ENCODE measurements around the gene NFAT5. TPM values are rescaled to one million over a fixed set of nuclear protein-coding genes. Genes with fewer than 3 reads are reported as not detected.
A peak's percentile ranks its signal among the peaks of the same experiment; 100 is the strongest.

NFAT5 gene
- total and polyA plus RNA-seq, 12 donors, result 1.9 to 79.4 (median 50.7) TPM

DNA sequence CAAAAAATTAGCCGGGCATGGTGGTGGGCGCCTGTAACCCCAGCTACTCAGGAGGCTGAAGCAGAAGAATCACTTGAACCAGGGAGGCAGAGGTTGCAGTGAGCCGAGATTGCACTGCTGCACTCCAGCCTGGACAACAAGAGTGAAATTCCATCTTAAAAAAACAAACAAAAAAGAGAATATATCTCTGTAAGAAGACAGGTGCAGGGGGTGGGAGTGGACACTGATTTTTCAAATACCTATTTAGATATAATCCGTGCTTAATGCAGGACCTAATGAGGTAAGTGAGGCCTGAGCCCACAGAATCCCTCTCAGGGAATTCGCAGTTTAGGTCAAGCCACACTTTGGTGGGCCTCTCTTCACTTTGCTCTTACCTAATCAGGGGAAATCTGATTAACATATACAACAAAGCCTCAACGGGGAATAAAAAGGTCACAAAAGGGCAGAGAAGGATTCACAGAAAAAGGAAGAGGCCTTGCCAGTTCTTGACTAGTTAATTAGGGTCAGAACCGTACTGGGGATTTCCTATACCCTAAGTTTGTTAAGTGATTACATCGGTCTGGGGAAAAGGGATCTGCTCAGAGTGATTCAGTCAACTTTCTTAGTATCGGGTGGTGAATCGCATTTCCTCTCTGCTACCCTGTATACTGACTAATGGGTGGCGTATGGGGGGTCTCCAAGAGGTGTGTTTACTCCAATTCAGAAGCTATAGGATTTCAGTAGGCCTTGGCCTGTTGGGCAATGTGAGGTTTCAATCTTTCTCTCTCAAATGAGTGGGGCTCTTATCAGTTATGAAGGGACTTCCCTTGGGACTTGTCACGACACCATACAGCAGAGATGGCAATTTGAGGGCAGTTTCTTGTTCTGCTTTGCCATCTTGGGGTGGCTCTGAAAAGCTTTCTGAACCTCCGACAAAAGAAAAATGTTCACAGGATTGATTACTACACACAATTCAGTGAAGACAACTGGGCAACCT lies 1.9 kb upstream of the NFAT5 start:
- WGBS, 4 donors, result 75 to 83% (median 77%) methylated on average over 13 of the region's 13 CpGs
- Histone ChIP-seq H3K36me3 (replicated peaks in 1 of 2) (no peaks in the 10 kb centered on the region), H3K27me3 (no peaks in the 10 kb centered on the region), H3K4me1 (replicated peaks in 1 of 2) (peaks cover 14 to 28% of the 10 kb centered on the region in 2 donors), H3K4me3 (peak overlapping the region in 1 of 4 donors; percentile 83), H3K27ac (peak overlapping the region in 1 of 5 donors; percentile 99), H3K9me3 (replicated peaks in 1 of 3) (no peaks in the 10 kb centered on the region)
- intact Hi-C loops (cut with DNase I), result no loop called here
- DNase-seq, result no peak
- TF ChIP-seq, protein P1, sequence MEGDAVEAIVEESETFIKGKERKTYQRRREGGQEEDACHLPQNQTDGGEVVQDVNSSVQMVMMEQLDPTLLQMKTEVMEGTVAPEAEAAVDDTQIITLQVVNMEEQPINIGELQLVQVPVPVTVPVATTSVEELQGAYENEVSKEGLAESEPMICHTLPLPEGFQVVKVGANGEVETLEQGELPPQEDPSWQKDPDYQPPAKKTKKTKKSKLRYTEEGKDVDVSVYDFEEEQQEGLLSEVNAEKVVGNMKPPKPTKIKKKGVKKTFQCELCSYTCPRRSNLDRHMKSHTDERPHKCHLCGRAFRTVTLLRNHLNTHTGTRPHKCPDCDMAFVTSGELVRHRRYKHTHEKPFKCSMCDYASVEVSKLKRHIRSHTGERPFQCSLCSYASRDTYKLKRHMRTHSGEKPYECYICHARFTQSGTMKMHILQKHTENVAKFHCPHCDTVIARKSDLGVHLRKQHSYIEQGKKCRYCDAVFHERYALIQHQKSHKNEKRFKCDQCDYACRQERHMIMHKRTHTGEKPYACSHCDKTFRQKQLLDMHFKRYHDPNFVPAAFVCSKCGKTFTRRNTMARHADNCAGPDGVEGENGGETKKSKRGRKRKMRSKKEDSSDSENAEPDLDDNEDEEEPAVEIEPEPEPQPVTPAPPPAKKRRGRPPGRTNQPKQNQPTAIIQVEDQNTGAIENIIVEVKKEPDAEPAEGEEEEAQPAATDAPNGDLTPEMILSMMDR (IDR thresholded peaks at IDR 0.05), result no peak
- no peak for TF ChIP-seq POLR2A (IDR thresholded peaks at IDR 0.05)

DNA sequence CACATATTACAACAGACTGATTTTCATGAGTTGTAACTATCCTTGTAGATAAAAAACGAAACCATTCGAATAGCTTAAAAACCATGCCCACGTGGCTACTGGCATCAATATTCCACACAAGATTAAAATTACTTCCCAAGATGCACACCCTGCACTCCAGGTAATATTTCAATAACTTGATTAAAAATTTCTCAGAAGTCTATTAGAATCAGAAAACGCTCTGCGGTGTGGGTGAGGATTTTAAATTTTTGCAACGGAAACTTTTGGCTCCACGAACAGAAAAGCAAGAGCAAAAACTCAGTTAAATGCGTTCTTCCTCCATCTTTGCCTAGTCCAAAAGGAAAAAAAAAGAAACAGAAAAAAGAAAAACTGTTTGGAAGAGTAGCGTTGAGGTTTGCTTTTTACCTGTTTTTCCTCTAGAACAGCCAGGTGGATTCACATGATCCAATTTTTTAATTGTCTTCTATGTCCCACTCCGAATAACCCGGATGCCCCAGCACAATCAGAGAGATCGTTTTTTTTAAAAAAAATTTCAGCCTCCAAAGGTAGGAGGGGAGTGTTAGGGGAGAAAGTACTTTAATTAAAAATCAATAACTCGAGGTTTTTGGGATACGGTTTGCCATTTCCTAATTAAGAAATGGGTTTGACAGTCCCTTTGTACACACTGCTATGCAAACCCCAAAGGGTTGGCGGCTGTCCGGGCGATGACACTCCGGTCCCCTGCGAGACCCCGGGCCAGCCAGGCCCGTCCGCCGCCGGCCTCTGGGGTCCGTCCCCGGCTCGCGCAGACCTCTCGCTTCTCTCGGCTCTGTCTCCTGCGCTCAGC lies 708 bp upstream of the NFAT5 start:
- WGBS, 4 donors, result 2 to 4% (median 2%) methylated on average over 17 to 31 of the region's 31 CpGs
- H3K9me3 ChIP-seq (replicated peaks in 1 of 3), result no peaks in the 10 kb centered on the region
- peak overlapping the region; percentile 25 to 99 (median 97) for H3K27ac ChIP-seq
- peaks cover 23 to 40% of the 10 kb centered on the region in 2 donors for H3K4me1 ChIP-seq (replicated peaks in 1 of 2)
- TF ChIP-seq, protein P1 (IDR thresholded peaks at IDR 0.05), result no peak
- no peak for TF ChIP-seq POLR2A (IDR thresholded peaks at IDR 0.05)
- no peak for DNase-seq
- no peaks in the 10 kb centered on the region for H3K27me3 ChIP-seq
- no peaks in the 10 kb centered on the region for H3K36me3 ChIP-seq (replicated peaks in 1 of 2)
- H3K4me3 ChIP-seq, result peak overlapping the region; percentile 10 to 90 (median 66)
- intact Hi-C loops (cut with DNase I), result no loop called here

DNA sequence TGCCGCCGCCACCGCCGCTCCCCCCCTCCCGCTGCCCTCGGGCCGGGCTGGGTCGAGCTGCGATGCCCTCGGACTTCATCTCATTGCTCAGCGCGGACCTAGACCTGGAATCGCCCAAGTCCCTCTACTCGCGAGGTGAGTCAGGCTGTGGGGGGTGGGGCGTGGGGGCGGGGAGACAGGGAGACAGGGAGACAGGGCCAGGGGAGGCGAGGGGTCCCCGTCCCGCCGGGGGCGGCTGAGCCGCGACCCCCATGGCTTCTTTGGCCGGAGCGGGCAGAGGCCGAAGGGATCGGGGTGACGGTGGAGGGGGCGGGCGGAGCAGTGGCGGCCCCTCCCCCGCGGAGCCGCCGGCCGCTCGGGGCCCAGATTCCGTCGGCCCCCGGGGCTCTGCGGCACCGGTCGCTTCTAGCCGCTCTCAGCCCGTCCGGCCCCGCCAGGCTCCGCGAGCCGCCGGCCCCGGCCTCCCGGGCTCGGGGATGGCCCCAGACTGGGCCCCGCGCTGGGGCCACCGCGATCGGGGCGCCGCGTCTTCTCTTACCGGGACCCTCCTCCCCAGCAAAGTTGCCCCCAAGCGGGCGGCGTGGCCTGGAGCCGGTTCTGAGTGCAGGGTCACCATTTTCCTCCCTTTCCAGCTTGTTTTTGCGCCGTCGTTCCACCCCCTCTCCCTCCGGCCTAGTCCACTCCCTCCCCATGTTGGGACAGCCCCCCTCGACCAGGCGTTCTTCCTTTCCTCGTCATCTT lies 644 bp downstream of the NFAT5 start:
- DNase-seq, result peak; percentile 67 to 82 (median 70)
- Histone ChIP-seq H3K9me3 (replicated peaks in 1 of 3) (no peaks in the 10 kb centered on the region), H3K27me3 (no peaks in the 10 kb centered on the region), H3K4me1 (replicated peaks in 1 of 2) (peaks cover 23 to 46% of the 10 kb centered on the region in 2 donors), H3K36me3 (replicated peaks in 1 of 2) (no peaks in the 10 kb centered on the region), H3K4me3 (peak overlapping the region; percentile 83 to 99 (median 92)), H3K27ac (peak overlapping the region; percentile 96 to 99 (median 99))
- TF ChIP-seq POLR2A (IDR thresholded peaks at IDR 0.05), result peak in 1 of 2 donors; percentile 36
- TF ChIP-seq, protein P1 (IDR thresholded peaks at IDR 0.05), result no peak
- WGBS, 4 donors, result 0 to 1% (median 0%) methylated on average over 8 to 71 of the region's 75 CpGs
- intact Hi-C loops (cut with DNase I), result no loop called here
